Transverse colon (tissue), 4 donors: ENCODE data around the gene TCN1. TPM values are rescaled to one million over a fixed set of nuclear protein-coding genes. Genes with fewer than 3 reads are reported as not detected.
"Not testable (repeated sequence)": the region's sequence is repeated elsewhere in the genome, so short reads cannot be mapped to it uniquely, and the experiment has no call there.

Experiments
- DNase-seq: peaks from one replicate; pipeline ENCODE4 v3.0.0-alpha.2; 2019
- H3K27ac ChIP-seq, 4 donors: fragments of 200-600 bp; sonication (generic); 2 replicates each; pipeline ENCODE4 v1.5.1; 2016 to 2018; ENCODE audit warnings: inconsistent platforms in 4 of 4
- H3K27me3 ChIP-seq: fragments of 200-600 bp; sonication (generic); 2 replicates; pipeline ENCODE4 v1.5.1; 2017; ENCODE audit warnings: inconsistent platforms
- H3K36me3 ChIP-seq, 4 donors: fragments of 200-600 bp; sonication (generic); 2 replicates each; pipeline ENCODE4 v1.5.1; 2017 to 2019; ENCODE audit warnings: inconsistent platforms in 4 of 4
- H3K4me1 ChIP-seq, 4 donors: fragments of 200-600 bp; sonication (generic); 2 replicates each; pipeline ENCODE4 v1.5.1; 2017 to 2020; ENCODE audit warnings: inconsistent platforms in 4 of 4
- H3K4me3 ChIP-seq, 4 donors: fragments of 200-600 bp; sonication (generic); 1 replicate in 1 of 4; 2 replicates in 3 of 4; pipeline versions ENCODE4 v1.5.1 to v1.6.1; 2017 to 2019; ENCODE audit warnings: inconsistent platforms in 4 of 4
- H3K9me3 ChIP-seq, 2 donors: fragments of 200-600 bp; sonication (generic); 2 replicates each; pipeline ENCODE4 v1.5.1; 2017 to 2019; ENCODE audit warnings: inconsistent platforms in 2 of 2
- EP300 ChIP-seq: sonication (generic); formaldehyde crosslinking; IDR thresholded peaks from one replicate; pipeline ENCODE4 v1.6.1; 2017; ENCODE audit warnings: antibody characterized with exemption, low read depth
- POLR2A ChIP-seq: fragments of 450-650 bp; IDR thresholded peaks from one replicate; pipeline ENCODE4 v1.6.1; 2016; ENCODE audit warnings: antibody characterized with exemption, mild to moderate bottlenecking, moderate library complexity
- POLR2AphosphoS5 ChIP-seq, 3 donors: sonication (generic); formaldehyde crosslinking; IDR thresholded peaks; one replicate each; pipeline ENCODE4 v1.6.1; 2016; ENCODE audit warnings: antibody characterized with exemption in 3 of 3
- WGBS, 2 donors: methylation state at CpG; one replicate each; pipeline ENCODE4 v1.1.5; 2018; ENCODE audit warnings: low coverage in 1 of 2; 5-methylcytosine and 5-hydroxymethylcytosine counted together
- in situ Hi-C, 4 donors: fragments of 200-750 bp; cut with MboI; loops; one replicate each; pipeline versions ENCODE4 v1.15.0 to v1.15.1; 2017; ENCODE audit warnings: low sequenced_read_pairs in 3 of 4, low pct_ligation_motif_present in 1 of 4, low pct_unique_long_range_greater_than_20kb in 1 of 4
- intact Hi-C: fragments of 100-400 bp; cut with DNase I; formaldehyde crosslinking; loops from one replicate; pipeline ENCODE4 v1.15.1; 2023; ENCODE audit warnings: low total_unique reads
- total RNA-seq, 4 donors: library from RNA; depleted of rRNA; stranded (reverse); fragments of >200 nt; gene quantifications; one replicate each; pipeline ENCODE4 v1.1.0, GENCODE V29; 2016
- TF ChIP-seq, protein P1 (sequence below), 5 experiments: fragments of 200-600 bp in 3 of 5; fragments of 450-650 bp in 2 of 5; sonication (generic) in 3 of 5; IDR thresholded peaks; 1 replicate in 2 of 5; 2 replicates in 3 of 5; pipeline ENCODE4 v1.5.1; 2016 to 2017; ENCODE audit warnings: antibody characterized with exemption in 5 of 5, inconsistent platforms in 3 of 5, mild to moderate bottlenecking in 2 of 5, moderate library complexity in 1 of 5

The TCN1 gene, protein sequence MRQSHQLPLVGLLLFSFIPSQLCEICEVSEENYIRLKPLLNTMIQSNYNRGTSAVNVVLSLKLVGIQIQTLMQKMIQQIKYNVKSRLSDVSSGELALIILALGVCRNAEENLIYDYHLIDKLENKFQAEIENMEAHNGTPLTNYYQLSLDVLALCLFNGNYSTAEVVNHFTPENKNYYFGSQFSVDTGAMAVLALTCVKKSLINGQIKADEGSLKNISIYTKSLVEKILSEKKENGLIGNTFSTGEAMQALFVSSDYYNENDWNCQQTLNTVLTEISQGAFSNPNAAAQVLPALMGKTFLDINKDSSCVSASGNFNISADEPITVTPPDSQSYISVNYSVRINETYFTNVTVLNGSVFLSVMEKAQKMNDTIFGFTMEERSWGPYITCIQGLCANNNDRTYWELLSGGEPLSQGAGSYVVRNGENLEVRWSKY
- not detected for total RNA-seq

DNA sequence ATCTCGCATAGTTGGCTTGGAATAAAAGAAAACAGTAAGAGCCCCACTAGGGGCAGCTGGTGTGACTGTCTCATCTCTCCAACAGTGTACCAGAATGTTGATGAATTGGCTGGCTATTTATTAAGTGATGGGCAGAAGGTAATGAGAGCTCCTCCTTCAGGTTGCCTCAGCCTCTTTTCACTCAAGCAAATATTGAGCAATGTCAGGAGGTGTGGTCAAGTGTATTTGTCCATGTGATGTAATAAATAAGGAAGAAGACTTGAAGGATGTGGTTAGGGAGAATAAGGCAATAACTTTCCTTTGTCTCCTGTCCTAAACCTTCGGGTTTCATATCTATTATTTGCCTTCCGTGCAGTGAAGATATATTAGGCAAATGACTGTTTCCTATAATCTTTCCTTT lies at the start of gene TCN1:
Gene TCN1, minus strand, starts transcription at position 91 of the 400 bp plus-strand sequence. Its CDS starts 17 bp downstream, at position 74.
- Histone ChIP-seq H3K4me3 (no peak within 1 kb of the TSS), H3K27me3 (no peaks in the 10 kb centered on the region), H3K9me3 (peaks cover 0 to 3% of the 10 kb centered on the region in 2 donors), H3K36me3 (no peaks in the 10 kb centered on the region), H3K4me1 (no peaks in the 10 kb centered on the region), H3K27ac (no peak within 1 kb of the TSS)
- 49 to 62% methylated on average over 3 of the region's 3 CpGs for WGBS, 2 donors
- DNase-seq: no peak
- no peak for TF ChIP-seq POLR2AphosphoS5 (IDR thresholded peaks at IDR 0.05)
- no peak for TF ChIP-seq EP300
- TF ChIP-seq, protein P1, sequence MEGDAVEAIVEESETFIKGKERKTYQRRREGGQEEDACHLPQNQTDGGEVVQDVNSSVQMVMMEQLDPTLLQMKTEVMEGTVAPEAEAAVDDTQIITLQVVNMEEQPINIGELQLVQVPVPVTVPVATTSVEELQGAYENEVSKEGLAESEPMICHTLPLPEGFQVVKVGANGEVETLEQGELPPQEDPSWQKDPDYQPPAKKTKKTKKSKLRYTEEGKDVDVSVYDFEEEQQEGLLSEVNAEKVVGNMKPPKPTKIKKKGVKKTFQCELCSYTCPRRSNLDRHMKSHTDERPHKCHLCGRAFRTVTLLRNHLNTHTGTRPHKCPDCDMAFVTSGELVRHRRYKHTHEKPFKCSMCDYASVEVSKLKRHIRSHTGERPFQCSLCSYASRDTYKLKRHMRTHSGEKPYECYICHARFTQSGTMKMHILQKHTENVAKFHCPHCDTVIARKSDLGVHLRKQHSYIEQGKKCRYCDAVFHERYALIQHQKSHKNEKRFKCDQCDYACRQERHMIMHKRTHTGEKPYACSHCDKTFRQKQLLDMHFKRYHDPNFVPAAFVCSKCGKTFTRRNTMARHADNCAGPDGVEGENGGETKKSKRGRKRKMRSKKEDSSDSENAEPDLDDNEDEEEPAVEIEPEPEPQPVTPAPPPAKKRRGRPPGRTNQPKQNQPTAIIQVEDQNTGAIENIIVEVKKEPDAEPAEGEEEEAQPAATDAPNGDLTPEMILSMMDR (IDR thresholded peaks at IDR 0.05): no peak
- TF ChIP-seq POLR2A: no peak
- in situ Hi-C loops: no loop called here
- intact Hi-C loops: no loop called here

DNA sequence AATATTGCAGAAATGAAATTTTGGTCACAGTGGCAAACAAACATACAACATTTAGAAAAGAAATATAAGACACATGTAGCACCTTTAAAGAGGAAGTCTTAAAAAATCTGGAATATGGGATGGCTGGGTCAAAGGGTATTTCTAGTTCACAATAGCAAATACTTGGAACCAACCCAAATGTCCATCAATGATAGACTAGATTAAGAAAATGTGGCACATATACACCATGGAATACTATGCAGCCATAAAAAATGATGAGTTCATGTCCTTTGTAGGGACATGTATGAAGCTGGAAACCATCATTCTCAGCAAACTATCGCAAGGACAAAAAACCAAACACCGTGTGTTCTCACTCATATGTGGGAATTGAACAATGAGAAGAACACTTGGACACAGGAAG lies 37.3 kb upstream of the TCN1 start:
- H3K9me3 ChIP-seq, H3K4me3 ChIP-seq, intact Hi-C loops, H3K4me1 ChIP-seq, H3K27ac ChIP-seq, in situ Hi-C loops, DNase-seq, H3K27me3 ChIP-seq, H3K36me3 ChIP-seq: not testable (repeated sequence)
- 80 to 94% methylated on average over 1 to 2 of the region's 2 CpGs for WGBS, 2 donors

DNA sequence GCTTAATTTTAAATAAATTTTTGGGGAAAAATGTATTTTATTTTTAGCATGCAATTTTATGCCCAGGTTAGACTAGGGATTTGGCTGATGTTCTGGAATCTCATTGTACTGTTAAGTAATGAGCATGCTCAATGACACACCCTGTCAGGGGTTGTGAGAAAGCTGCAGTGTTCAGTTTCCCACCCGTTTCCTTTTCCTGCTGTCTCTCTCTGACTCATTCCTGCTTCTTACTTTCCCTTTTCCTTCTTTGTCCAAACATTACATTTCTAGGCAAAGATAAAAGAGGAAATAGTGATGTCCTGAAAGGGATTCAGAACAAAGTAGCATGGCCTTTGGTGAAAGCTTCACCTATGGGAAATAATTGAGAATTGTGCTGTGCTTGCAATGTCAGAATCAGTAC lies 35.0 kb upstream of the TCN1 start:
- TF ChIP-seq POLR2AphosphoS5 (IDR thresholded peaks at IDR 0.05) (no peak), POLR2A (no peak), EP300 (no peak)
- TF ChIP-seq, protein P1 (IDR thresholded peaks at IDR 0.05): no peak
- Histone ChIP-seq H3K36me3 (no peaks in the 10 kb centered on the region), H3K9me3 (no peaks in the 10 kb centered on the region), H3K27ac (no peak overlapping the region), H3K4me1 (no peaks in the 10 kb centered on the region), H3K4me3 (no peak overlapping the region), H3K27me3 (no peaks in the 10 kb centered on the region)
- no peak for DNase-seq
- in situ Hi-C loops (no loop called here), intact Hi-C loops (no loop called here)
- 8 to 32% methylated on average over 1 of the region's 1 CpG for WGBS, 2 donors

DNA sequence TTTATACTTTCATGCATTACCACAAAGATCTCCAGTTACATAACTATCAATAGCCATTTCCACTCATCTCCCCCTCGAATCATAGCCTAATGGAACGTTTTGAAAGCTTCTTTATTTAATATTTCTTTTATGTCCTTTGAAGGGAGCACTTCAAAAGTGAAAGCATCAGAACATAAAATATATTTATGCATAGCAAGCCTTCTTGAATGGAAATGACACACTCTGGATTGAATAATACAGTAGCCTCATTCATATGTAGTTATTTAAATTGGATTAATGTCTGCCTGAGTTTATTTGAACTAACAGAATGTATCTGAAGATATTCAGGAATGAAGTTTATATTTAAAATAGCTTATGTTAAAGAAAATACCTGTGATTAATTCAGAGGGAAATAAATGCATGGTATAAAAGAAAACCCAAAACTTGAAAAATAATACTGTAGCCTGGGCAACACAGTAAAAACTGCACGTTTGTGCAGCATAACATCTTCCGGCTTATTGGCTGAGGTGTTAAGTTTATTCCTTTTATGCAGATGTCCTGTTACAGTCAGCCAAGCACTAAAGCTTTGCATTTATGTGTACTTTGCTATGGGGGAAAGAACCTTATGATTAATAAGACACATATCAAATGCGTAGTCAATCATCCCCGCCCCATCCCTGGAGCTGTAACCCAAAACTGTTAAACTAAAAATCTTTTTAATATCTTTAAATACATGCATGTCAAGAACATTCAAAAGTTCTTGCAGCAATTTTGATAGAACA lies 34.3 kb upstream of the TCN1 start:
- in situ Hi-C loops (no loop called here), intact Hi-C loops (no loop called here)
- WGBS, 2 donors: 62 to 71% methylated on average over 6 of the region's 6 CpGs
- Histone ChIP-seq H3K36me3 (no peaks in the 10 kb centered on the region), H3K27me3 (no peaks in the 10 kb centered on the region), H3K4me1 (no peaks in the 10 kb centered on the region), H3K27ac (no peak overlapping the region), H3K9me3 (no peaks in the 10 kb centered on the region), H3K4me3 (no peak overlapping the region)
- DNase-seq: no peak
- no peak for TF ChIP-seq EP300
- TF ChIP-seq POLR2A: no peak
- TF ChIP-seq, protein P1 (IDR thresholded peaks at IDR 0.05): no peak
- TF ChIP-seq POLR2AphosphoS5 (IDR thresholded peaks at IDR 0.05): no peak
